Stimulated activated CD4-positive, alpha-beta T cell treated with anti-CD3 and anti-CD28 coated beads, Interleukin-12 subunit alpha, Interleukin-12 subunit beta, amount 100 ng/mL, for 48 hours (primary cell): ENCODE data around the gene FAAP100.

Experiments
- DNase-seq, 3 donors: peaks; one replicate each; pipeline ENCODE4 v3.0.0-alpha.2; 2020; ENCODE audit warnings: low read depth in 2 of 3, low spot score in 1 of 3

Gene FAAP100

GRCh38 chr17:81576621-81577277, 24.6 kb upstream of the FAAP100 start:
- no peak for DNase-seq

DNA sequence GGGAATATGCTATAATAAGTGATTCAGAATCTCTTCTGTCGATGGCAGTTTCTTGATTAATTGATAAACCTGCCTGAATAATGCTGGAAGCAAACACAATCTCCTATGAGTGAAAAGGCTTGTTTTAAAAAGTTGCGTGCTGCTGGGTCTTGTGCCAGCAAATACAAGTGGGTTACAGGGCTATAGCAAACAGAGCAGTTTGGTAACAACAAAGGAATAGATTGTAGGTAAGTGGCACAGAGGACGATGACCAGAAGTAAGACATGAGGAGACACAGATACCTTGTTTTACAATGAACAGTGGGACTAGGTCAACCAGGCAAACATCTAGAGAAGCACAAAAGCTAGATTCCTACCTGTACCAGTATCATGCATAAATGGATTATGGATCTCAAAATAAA, 23.7 kb upstream of the FAAP100 start:
- DNase-seq, result no peak

DNA sequence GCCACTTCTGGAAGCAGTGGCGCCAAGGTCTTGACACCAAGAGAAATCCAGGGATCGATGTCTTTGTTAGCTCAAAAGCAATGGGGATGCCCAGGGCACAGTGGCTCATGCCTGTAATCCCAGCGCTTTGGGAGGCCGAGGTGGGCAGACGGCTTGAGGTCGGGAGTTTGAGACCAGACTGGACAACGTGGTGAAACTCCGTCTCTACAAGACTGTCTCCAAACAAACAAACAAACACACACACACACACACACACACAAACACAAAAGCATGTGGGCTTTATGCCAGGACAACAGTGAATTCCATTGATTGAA, 22.4 kb upstream of the FAAP100 start:
- no peak for DNase-seq

DNA sequence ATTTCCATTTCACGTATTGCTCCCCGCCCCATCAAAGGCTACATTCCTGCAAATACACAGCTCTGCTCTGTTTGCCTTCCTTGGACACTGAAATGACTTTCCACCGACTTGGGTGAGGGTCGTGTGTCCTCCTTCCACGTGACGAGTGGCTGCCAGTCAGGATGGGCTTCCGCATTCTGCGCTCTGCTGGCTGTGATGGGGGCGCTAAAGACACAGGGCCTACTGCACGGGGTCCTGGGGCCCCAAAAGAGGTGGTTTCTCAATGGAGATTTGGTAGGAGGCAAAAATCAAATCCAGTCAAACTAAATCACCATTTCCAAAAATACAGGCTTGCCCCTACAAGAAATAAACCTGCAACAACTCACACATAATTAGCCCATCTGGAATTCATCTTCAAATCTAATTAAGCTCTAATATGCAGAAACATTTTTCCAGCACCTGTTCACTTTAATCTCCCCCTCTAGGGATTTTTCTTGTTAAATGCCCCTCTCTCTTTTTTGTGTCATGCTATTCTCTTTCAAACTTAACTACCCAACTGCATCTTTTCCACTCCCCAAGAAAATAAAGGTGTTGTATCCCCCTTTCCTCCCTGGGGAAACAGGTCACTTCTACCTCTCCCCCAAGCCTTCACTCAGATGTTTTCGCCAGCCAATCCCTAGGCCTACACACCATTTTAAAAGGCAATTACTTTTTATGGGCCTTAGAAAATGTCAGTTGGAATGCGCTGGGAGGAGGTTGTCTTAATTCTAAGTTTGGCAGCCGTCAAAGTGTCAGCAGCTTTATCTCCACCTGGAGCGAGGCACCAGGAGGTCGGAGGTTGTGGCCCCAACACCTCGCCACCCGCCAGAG, 21.9 kb upstream of the FAAP100 start:
- no peak for DNase-seq

- no peak for DNase-seq
These were observed 20.5 kb upstream of the FAAP100 start for GRCh38 chr17:81572563-81573168.

- no peak for DNase-seq
These were observed 18.8 kb upstream of the FAAP100 start for GRCh38 chr17:81570964-81571363.

DNA sequence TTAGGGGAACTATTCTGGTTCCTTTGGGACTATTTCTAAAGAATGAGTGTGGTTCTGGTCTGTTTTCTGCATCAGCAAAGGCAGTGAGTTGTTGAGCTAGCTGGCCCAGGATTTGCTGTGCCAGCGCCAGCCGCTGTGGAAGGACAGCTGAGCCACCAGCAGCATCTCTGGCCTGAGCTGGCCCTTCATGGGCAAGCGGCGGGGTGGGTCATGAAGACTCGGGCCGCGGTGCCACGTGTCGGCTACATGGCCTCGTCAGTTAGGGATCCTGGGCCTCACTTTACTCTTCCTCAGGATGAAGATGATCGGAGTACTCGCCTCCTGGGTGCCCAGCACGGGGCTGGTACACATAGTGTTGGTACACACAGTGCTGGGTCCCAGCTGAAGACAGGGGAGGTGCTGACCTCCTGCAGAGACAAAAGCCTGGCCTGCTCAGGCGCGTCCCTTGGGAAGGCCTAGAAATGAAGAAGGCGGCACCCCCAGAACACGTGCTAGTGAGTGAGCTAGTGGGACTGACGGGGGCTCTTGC, 17.9 kb upstream of the FAAP100 start:
- no peak for DNase-seq

DNA sequence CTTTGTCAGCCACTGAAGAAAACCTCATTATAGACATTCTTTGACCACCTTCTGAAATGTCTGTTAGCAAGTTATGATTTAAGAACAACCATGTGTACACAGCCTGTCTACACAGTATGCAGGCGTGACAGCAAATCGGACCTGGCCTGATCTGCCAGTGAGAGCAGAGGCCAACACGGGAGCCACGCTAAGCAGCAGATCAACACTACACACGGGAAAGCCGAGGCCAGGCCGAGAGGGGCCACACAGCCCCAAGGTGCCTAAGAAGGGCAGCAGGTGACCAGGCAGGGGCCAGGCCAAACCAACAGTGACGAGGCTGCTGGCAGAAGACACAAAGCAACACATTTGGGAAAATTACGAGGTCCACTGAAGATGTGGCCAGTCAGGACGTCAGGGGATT, 16.3 kb upstream of the FAAP100 start:
- no peak for DNase-seq

DNA sequence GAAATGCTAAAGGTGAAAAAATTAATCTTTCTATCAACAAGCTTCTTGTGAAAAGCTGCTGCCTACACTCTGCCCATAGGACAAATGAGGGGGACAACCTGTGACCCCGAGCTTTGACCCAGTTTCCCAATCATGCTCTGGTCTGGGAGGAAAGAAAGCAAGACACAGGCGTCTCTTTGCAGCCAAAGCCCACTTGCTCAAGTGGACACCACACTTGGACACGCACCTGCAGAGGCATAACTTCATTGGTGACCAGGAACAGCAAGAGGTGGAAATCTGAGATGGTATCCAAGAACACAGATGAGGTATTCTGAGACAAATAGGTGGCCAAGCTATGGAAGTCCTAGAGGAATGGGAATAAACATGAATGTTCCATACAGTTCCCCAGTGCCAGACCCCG, 15.0 kb upstream of the FAAP100 start:
- DNase-seq, result no peak

- DNase-seq, result no peak
These were observed 14.4 kb upstream of the FAAP100 start for GRCh38 chr17:81566461-81567126.

DNA sequence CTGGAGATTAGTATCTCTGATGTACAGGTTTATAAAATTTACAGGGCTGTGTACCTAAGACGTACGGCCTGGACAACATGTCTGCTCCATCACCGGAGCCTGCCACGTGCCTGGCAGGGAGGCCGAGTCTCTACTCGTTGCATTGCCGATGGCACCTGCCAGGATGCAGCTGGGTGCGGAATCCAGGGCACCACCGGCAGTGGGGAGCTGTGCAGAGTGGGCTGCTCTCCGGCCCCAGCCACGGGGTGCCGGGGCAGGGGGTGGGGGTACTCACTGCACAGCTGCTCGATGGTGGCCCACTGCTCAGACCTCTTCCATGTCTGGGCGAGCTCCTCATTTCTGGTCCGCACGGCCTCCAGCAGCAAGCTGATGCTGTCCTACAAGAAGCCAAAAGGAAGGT, 13.1 kb upstream of the FAAP100 start:
- no peak for DNase-seq

GRCh38 chr17:81564778-81565177, 12.6 kb upstream of the FAAP100 start:
- DNase-seq, result no peak

GRCh38 chr17:81563861-81564586, 11.9 kb upstream of the FAAP100 start:
- DNase-seq, result no peak

DNA sequence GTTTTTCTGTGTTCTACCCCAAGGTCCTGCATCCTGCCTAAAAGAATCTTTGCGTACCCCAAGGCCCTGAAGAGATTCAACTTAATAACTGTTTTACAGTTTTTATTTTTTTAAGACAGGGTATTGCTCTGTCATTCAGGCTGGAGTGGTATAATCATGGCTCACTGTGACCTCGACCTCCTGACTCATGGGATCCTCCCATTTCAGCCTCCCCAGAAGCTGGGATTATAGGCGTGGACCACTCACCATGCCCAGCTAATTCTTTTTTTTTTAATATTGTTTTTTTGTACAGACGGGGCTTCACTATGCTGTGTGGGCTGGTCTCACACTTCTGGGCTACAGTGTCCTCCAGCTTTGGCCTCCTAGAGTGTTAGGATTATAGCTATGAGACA, 9.3 kb upstream of the FAAP100 start:
- DNase-seq, result no peak

GRCh38 chr17:81558941-81559806, 7.0 kb upstream of the FAAP100 start:
- DNase-seq, result no peak

DNA sequence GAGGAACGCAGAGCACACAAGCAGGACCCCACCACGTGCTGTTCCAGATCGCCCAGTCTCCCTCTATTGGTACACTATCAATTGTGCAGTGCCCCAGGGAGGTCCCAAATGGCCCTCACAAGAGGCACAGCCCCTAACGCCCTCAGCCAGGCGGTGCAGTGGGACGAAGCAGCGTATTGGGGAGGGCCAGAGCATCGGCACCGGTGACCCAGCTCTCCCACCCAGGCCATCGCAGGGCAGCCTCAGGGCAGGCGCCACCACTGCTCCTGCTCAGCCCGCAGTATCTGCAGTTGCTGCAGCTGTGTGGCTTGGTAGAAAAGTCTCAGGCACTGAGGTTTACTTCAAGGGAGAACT, 5.9 kb upstream of the FAAP100 start:
- no peak for DNase-seq

DNA sequence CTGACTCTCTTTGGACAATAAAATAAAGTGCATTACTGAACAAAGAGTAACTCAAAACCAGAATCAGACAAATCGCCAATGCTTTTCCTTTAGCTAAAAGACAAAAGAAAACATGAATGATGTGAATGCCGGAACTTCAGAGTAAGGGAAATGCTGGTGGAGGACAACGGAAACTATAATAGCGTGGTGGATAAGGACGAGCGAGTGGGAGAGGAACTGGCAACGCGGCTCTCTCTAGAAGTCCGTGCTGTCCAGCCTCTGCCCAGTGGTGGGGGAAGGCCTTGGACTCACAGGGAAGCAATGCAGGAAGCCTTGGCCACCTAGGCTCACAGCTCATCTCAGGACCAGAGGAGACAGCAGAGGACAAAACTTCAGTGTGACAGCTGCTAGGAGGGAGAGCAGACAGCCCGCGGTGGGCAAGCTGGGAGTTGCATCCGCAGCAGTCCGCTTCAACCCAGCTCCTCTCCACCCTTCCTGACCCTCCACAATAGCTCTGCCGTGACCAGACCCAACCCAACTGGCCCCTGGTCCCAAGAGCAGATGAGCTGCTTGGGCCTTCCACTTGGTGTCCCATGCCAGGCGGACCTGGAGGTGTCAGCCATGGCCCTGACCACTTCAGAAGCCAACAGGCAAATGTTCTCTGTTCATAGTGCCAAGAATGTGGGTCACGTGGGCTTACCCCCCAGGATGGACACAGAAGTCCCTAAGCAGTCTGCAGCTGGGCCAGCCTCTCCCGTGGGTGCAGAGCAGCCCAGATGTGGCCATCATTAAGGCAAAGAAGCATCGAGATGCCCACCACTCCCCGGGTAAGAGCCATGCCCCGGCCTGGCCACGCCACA, 5.3 kb upstream of the FAAP100 start:
- DNase-seq, result no peak

DNA sequence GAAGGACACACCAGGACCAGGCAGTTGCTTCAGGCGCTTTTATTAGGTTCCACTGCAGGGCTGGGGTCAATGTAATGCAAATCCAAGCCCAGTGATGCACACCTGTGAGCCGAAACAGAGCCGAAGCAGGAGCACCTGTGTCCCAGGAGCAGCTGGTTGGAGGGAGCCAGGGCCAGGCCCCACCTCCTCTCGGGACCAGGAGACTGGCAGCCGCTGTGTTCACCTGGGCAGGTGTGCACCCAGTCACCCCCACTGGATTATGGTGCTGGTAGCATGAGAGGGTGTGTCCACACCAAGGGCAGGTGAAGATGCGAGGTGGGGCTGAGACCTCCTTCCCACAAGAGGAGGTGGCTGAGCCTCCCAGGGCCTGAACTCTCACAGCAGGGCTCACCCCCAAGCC, 4.7 kb upstream of the FAAP100 start:
- no peak for DNase-seq

- DNase-seq, result no peak
These were observed 4.1 kb upstream of the FAAP100 start for GRCh38 chr17:81556175-81556691.
